Right lung (tissue), 5 donors: ENCODE results near the gene SENP8. TPM values are rescaled to one million over a fixed set of nuclear protein-coding genes. Genes with fewer than 3 reads are reported as not detected.

Source experiments
- DNase-seq, 2 donors: peaks; one replicate each; pipeline ENCODE4 v3.0.0-alpha.2; 2013
- polyA plus RNA-seq, 5 donors: library from polyadenylated mRNA; unstranded; fragments of 120-200 nt; gene quantifications; one replicate each; pipeline versions ENCODE4 v1.2.1 to v1.2.3, GENCODE V29; 2013; ENCODE audit warnings: inconsistent platforms in 1 of 5, low replicate concordance in 1 of 5; ENCODE audit not compliant: insufficient read length in 5 of 5, insufficient read depth in 1 of 5

Gene SENP8
- polyA plus RNA-seq, 5 donors, result 4.0 to 5.7 (median 4.8) TPM

GRCh38 chr15:72174551-72175165, 56.5 kb downstream of the SENP8 start:
- DNase-seq, result no peak

GRCh38 chr15:72175186-72176044, 57.2 kb downstream of the SENP8 start:
- DNase-seq, result no peak

GRCh38 chr15:72176159-72176558, 58.0 kb downstream of the SENP8 start:
- no peak for DNase-seq

GRCh38 chr15:72176743-72177142, 58.5 kb downstream of the SENP8 start:
- DNase-seq, result no peak

GRCh38 chr15:72178976-72179585, 60.9 kb downstream of the SENP8 start:
- DNase-seq, result no peak

GRCh38 chr15:72179950-72180581, 61.9 kb downstream of the SENP8 start:
- no peak for DNase-seq

- DNase-seq, result no peak
These were observed 62.6 kb downstream of the SENP8 start for GRCh38 chr15:72180761-72181324.

GRCh38 chr15:72182244-72182643, 64.0 kb downstream of the SENP8 start:
- no peak for DNase-seq

- DNase-seq, result no peak
These were observed 64.5 kb downstream of the SENP8 start for GRCh38 chr15:72182673-72183072.

GRCh38 chr15:72183781-72184164, 65.6 kb downstream of the SENP8 start:
- DNase-seq, result no peak

GRCh38 chr15:72184165-72184811, 66.1 kb downstream of the SENP8 start:
- no peak for DNase-seq

- no peak for DNase-seq
These were observed 71.2 kb downstream of the SENP8 start for GRCh38 chr15:72189250-72189902.

- no peak for DNase-seq
These were observed 74.2 kb downstream of the SENP8 start for GRCh38 chr15:72192416-72192815.

Other genes with a start within 250 kb of the SENP8 start
- 10 to 100 TPM; 22.3 to 43.3 (median 38.9) TPM for gene MYO9A, start 253 bp upstream of the SENP8 start, polyA plus RNA-seq
- 1 to 10 TPM; 6.0 to 9.6 (median 7.4) TPM for gene GRAMD2A, start 79.4 kb downstream of the SENP8 start, polyA plus RNA-seq
- gene PKM, start 112.8 kb downstream of the SENP8 start, polyA plus RNA-seq, result 100 to 1,000 TPM; 431 to 641 (median 574) TPM
- gene PARP6, start 154.2 kb downstream of the SENP8 start, polyA plus RNA-seq, result 100 to 1,000 TPM; 110 to 161 (median 124) TPM
- 1 to 10 TPM; 1.8 to 3.6 (median 3.2) TPM for gene CELF6, start 201.8 kb downstream of the SENP8 start, polyA plus RNA-seq